ENCODE measurements around the gene BLOC1S4. TPM values are rescaled to one million over a fixed set of nuclear protein-coding genes. Genes with fewer than 3 reads are reported as not detected.
"Not testable (repeated sequence)": the region's sequence is repeated elsewhere in the genome, so short reads cannot be mapped to it uniquely, and the experiment has no call there.

The BLOC1S4 gene
- total and polyA plus RNA-seq, 2 experiments from 2014 or later = 23.9 to 35.2 TPM

DNA sequence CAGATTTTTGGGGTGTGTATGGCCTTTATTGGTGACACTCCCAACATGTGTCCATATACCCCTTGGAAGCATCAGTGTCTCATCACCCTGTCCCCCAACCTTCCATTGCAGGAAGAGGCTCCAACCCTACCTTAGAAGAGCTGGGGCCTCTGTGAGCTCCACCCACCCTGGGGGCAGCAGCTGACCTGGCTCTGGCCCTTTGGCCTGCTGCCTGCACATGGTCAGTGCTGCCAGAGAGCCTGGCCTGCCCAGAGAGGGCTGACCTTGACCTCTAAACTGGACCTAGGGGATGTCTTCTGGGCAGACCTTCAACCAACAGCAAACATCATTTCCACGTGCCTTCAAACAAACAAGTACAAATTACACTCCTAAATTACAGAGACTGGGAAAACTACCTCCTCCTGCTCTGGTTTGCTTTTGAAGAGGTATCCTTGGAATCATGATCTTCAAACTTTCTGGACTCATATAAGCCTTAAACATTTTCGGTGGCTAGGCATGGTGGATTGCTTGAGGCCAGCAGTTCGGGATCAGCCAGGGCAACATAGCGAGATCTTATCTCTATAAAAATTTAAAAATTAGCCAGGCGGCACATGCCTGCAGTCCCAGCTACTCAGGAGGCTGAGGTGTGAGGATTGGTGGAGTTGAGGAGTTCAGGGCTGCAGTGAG lies 39.2 kb downstream of the BLOC1S4 start (continued):
- TF ChIP-seq, protein P1, sequence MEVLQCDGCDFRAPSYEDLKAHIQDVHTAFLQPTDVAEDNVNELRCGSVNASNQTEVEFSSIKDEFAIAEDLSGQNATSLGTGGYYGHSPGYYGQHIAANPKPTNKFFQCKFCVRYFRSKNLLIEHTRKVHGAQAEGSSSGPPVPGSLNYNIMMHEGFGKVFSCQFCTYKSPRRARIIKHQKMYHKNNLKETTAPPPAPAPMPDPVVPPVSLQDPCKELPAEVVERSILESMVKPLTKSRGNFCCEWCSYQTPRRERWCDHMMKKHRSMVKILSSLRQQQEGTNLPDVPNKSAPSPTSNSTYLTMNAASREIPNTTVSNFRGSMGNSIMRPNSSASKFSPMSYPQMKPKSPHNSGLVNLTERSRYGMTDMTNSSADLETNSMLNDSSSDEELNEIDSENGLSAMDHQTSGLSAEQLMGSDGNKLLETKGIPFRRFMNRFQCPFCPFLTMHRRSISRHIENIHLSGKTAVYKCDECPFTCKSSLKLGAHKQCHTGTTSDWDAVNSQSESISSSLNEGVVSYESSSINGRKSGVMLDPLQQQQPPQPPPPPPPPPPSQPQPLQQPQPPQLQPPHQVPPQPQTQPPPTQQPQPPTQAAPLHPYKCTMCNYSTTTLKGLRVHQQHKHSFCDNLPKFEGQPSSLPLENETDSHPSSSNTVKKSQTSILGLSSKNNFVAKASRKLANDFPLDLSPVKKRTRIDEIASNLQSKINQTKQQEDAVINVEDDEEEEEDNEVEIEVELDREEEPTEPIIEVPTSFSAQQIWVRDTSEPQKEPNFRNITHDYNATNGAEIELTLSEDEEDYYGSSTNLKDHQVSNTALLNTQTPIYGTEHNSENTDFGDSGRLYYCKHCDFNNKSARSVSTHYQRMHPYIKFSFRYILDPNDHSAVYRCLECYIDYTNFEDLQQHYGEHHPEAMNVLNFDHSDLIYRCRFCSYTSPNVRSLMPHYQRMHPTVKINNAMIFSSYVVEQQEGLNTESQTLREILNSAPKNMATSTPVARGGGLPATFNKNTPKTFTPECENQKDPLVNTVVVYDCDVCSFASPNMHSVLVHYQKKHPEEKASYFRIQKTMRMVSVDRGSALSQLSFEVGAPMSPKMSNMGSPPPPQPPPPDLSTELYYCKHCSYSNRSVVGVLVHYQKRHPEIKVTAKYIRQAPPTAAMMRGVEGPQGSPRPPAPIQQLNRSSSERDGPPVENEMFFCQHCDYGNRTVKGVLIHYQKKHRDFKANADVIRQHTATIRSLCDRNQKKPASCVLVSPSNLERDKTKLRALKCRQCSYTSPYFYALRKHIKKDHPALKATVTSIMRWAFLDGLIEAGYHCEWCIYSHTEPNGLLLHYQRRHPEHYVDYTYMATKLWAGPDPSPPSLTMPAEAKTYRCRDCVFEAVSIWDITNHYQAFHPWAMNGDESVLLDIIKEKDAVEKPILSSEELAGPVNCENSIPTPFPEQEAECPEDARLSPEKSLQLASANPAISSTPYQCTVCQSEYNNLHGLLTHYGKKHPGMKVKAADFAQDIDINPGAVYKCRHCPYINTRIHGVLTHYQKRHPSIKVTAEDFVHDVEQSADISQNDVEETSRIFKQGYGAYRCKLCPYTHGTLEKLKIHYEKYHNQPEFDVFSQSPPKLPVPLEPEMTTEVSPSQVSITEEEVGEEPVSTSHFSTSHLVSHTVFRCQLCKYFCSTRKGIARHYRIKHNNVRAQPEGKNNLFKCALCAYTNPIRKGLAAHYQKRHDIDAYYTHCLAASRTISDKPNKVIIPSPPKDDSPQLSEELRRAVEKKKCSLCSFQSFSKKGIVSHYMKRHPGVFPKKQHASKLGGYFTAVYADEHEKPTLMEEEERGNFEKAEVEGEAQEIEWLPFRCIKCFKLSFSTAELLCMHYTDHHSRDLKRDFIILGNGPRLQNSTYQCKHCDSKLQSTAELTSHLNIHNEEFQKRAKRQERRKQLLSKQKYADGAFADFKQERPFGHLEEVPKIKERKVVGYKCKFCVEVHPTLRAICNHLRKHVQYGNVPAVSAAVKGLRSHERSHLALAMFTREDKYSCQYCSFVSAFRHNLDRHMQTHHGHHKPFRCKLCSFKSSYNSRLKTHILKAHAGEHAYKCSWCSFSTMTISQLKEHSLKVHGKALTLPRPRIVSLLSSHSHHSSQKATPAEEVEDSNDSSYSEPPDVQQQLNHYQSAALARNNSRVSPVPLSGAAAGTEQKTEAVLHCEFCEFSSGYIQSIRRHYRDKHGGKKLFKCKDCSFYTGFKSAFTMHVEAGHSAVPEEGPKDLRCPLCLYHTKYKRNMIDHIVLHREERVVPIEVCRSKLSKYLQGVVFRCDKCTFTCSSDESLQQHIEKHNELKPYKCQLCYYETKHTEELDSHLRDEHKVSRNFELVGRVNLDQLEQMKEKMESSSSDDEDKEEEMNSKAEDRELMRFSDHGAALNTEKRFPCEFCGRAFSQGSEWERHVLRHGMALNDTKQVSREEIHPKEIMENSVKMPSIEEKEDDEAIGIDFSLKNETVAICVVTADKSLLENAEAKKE (CRISPR knock-in tag; IDR thresholded peaks at IDR 0.05) = no peak
- TF ChIP-seq, protein P2, sequence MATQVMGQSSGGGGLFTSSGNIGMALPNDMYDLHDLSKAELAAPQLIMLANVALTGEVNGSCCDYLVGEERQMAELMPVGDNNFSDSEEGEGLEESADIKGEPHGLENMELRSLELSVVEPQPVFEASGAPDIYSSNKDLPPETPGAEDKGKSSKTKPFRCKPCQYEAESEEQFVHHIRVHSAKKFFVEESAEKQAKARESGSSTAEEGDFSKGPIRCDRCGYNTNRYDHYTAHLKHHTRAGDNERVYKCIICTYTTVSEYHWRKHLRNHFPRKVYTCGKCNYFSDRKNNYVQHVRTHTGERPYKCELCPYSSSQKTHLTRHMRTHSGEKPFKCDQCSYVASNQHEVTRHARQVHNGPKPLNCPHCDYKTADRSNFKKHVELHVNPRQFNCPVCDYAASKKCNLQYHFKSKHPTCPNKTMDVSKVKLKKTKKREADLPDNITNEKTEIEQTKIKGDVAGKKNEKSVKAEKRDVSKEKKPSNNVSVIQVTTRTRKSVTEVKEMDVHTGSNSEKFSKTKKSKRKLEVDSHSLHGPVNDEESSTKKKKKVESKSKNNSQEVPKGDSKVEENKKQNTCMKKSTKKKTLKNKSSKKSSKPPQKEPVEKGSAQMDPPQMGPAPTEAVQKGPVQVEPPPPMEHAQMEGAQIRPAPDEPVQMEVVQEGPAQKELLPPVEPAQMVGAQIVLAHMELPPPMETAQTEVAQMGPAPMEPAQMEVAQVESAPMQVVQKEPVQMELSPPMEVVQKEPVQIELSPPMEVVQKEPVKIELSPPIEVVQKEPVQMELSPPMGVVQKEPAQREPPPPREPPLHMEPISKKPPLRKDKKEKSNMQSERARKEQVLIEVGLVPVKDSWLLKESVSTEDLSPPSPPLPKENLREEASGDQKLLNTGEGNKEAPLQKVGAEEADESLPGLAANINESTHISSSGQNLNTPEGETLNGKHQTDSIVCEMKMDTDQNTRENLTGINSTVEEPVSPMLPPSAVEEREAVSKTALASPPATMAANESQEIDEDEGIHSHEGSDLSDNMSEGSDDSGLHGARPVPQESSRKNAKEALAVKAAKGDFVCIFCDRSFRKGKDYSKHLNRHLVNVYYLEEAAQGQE (IDR thresholded peaks at IDR 0.05; ENCODE audit: unreplicated experiment) = no peak
- TF ChIP-seq POLR2AphosphoS5 (IDR thresholded peaks at IDR 0.05; ENCODE audit: low read depth) = no peak
- TF ChIP-seq, protein P3, sequence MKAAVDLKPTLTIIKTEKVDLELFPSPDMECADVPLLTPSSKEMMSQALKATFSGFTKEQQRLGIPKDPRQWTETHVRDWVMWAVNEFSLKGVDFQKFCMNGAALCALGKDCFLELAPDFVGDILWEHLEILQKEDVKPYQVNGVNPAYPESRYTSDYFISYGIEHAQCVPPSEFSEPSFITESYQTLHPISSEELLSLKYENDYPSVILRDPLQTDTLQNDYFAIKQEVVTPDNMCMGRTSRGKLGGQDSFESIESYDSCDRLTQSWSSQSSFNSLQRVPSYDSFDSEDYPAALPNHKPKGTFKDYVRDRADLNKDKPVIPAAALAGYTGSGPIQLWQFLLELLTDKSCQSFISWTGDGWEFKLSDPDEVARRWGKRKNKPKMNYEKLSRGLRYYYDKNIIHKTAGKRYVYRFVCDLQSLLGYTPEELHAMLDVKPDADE (IDR thresholded peaks at IDR 0.05) = no peak

DNA sequence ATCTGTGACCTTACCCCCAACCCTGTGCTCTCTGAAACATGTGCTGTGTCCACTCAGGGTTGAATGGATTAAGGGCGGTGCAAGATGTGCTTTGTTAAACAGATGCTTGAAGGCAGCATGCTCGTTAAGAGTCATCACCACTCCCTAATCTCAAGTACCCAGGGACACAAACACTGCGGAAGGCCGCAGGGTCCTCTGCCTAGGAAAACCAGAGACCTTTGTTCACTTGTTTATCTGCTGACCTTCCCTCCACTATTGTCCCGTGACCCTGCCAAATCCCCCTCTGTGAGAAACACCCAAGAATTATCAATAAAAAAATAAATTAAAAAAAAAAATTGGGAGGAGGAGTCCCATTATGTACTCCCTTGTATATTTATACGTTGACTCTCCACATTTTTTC lies 40.4 kb downstream of the BLOC1S4 start:
- not testable (repeated sequence) for H3K36me3 ChIP-seq (ENCODE audit: insufficient read depth); H3K4me2 ChIP-seq; ATAC-seq; H3K27me3 Mint-ChIP-seq (ENCODE audit: insufficient read depth, low read depth, poor library complexity); H4K20me1 ChIP-seq (replicated peaks; ENCODE audit: insufficient read depth); H3K9me2 ChIP-seq (ENCODE audit: insufficient read depth); H3K4me3 Mint-ChIP-seq; H2AFZ ChIP-seq; H3K9me3 Mint-ChIP-seq; H3K79me2 ChIP-seq (replicated peaks; ENCODE audit: insufficient read depth); H3K27me3 ChIP-seq (ENCODE audit: insufficient read depth); H3F3A ChIP-seq (replicated peaks; ENCODE audit: low read depth); H3K36me3 Mint-ChIP-seq (ENCODE audit: low read depth); H3K27ac Mint-ChIP-seq; H3K4me3 ChIP-seq; H3K27ac ChIP-seq (ENCODE audit: low read depth); DNase-seq (ENCODE audit: low spot score); H3K4me1 ChIP-seq (ENCODE audit: insufficient read depth); H3K4me1 Mint-ChIP-seq

Measured in GM23338 (cell line).